Testis (tissue), 3 donors: ENCODE measurements around the gene RRAD. TPM values are rescaled to one million over a fixed set of nuclear protein-coding genes. Genes with fewer than 3 reads are reported as not detected.

Experiments used
- DNase-seq: peaks from one replicate; pipeline ENCODE4 v3.0.0-alpha.2; 2019
- H3K27ac ChIP-seq, 2 donors: fragments of 200-600 bp; sonication (generic); one replicate each; pipeline ENCODE4 v1.5.1; 2019
- H3K27me3 ChIP-seq: fragments of 200-600 bp; sonication (generic); one replicate; pipeline ENCODE4 v1.5.1; 2019
- H3K36me3 ChIP-seq: fragments of 200-600 bp; sonication (generic); one replicate; pipeline ENCODE4 v1.5.1; 2017; ENCODE audit warnings: low read depth; ENCODE audit errors: missing control alignments
- H3K4me1 ChIP-seq: fragments of 200-600 bp; sonication (generic); one replicate; pipeline ENCODE4 v1.5.1; 2019
- H3K4me3 ChIP-seq, 2 donors: fragments of 200-600 bp; sonication (generic); one replicate each; pipeline ENCODE4 v1.5.1; 2017 to 2019
- H3K9me3 ChIP-seq: fragments of 200-600 bp; sonication (generic); one replicate; pipeline ENCODE4 v1.5.1; 2017
- POLR2A ChIP-seq: fragments of 450-650 bp; IDR thresholded peaks from one replicate; pipeline ENCODE4 v1.6.1; 2017; ENCODE audit warnings: antibody characterized with exemption, mild to moderate bottlenecking, moderate library complexity
- WGBS, 2 donors: methylation state at CpG; one replicate each; pipeline ENCODE4 v1.1.5; 2018; 5-methylcytosine and 5-hydroxymethylcytosine counted together
- intact Hi-C: fragments of 100-400 bp; cut with DNase I; formaldehyde crosslinking; loops from one replicate; pipeline ENCODE4 v1.15.1; 2023; ENCODE audit warnings: low total_unique reads
- polyA plus RNA-seq: library from polyadenylated mRNA; stranded (reverse); fragments of 350-450 nt; fragmentation: Illumina TruSeq; extraction: RNeasy Lipid Tissue Mini Kit (QIAGEN cat#74804); gene quantifications from one replicate; pipeline ENCODE4 v1.2.3, GENCODE V29; 2014; ENCODE audit warnings: low read depth, low replicate concordance; ENCODE audit not compliant: insufficient read depth
- total RNA-seq, 2 donors: library from RNA; depleted of rRNA; stranded (reverse); fragments of >200 nt; gene quantifications; one replicate each; pipeline ENCODE4 v1.2.3, GENCODE V29; 2016
- TF ChIP-seq, protein P1 (sequence below), 3 experiments: fragments of 450-650 bp in 2 of 3; fragments of 200-600 bp in 1 of 3; sonication (generic) in 1 of 3; IDR thresholded peaks; one replicate each; pipeline ENCODE4 v1.5.1; 2016 to 2019; ENCODE audit warnings: antibody characterized with exemption in 3 of 3, mild to moderate bottlenecking in 2 of 3, moderate library complexity in 1 of 3

Gene RRAD
- total and polyA plus RNA-seq, 3 donors from 2014 or later: 9.1 to 19.4 (median 12.4) TPM

DNA sequence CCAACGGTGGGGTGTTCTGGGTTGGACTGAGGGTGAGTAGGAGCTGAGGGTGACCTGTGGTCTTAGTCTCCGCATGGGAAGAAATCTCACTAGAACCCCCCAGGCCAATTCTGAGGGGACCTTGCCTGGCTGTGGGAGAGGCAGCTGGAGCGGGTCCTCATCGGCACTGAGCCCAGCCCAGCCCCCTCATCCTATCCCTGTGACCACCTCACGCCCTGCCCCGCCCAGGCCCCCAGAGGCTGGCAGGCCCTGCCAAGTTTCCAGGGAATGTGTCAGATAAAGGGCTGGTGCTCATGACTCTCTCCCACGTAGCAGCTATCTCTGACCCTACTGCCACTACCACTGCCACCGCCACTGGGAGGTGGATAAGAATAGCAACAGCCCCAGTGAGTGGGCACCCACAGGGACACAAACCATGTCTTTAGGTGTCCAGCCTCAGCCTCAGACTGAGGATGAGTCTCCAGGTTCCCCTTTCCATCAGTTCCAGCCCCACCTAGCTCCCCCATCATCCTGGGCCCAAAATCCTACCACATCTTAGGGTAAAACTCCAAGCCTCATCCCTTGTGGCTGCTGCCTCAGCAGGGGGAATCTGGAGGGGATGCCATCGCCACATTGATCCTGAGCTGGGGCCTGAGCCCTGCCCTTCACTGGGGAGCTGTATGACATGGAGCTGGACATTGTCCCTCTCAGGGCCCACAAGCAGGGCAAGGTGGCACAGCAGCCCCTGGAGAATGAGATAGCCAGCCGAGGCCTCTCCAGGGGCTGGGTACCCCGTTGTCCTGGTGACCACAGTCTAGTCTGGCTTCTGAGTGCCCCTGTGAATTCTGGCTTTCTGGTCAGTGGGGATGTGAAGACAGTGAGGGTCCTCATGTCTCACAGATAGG, 21.5 kb downstream of the RRAD start:
- intact Hi-C loops: no loop called here
- peak; percentile 92 for DNase-seq
- Histone ChIP-seq H3K27ac (peak overlapping the region; percentile 80 to 83), H3K9me3 (no peaks in the 10 kb centered on the region), H3K4me3 (no peak overlapping the region), H3K36me3 (no peaks in the 10 kb centered on the region), H3K27me3 (no peaks in the 10 kb centered on the region), H3K4me1 (peaks cover 67% of the 10 kb centered on the region)
- TF ChIP-seq, protein P1, sequence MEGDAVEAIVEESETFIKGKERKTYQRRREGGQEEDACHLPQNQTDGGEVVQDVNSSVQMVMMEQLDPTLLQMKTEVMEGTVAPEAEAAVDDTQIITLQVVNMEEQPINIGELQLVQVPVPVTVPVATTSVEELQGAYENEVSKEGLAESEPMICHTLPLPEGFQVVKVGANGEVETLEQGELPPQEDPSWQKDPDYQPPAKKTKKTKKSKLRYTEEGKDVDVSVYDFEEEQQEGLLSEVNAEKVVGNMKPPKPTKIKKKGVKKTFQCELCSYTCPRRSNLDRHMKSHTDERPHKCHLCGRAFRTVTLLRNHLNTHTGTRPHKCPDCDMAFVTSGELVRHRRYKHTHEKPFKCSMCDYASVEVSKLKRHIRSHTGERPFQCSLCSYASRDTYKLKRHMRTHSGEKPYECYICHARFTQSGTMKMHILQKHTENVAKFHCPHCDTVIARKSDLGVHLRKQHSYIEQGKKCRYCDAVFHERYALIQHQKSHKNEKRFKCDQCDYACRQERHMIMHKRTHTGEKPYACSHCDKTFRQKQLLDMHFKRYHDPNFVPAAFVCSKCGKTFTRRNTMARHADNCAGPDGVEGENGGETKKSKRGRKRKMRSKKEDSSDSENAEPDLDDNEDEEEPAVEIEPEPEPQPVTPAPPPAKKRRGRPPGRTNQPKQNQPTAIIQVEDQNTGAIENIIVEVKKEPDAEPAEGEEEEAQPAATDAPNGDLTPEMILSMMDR (IDR thresholded peaks at IDR 0.05): no peak
- no peak for TF ChIP-seq POLR2A
- 56 to 65% methylated on average over 4 to 11 of the region's 11 CpGs for WGBS, 2 donors

DNA sequence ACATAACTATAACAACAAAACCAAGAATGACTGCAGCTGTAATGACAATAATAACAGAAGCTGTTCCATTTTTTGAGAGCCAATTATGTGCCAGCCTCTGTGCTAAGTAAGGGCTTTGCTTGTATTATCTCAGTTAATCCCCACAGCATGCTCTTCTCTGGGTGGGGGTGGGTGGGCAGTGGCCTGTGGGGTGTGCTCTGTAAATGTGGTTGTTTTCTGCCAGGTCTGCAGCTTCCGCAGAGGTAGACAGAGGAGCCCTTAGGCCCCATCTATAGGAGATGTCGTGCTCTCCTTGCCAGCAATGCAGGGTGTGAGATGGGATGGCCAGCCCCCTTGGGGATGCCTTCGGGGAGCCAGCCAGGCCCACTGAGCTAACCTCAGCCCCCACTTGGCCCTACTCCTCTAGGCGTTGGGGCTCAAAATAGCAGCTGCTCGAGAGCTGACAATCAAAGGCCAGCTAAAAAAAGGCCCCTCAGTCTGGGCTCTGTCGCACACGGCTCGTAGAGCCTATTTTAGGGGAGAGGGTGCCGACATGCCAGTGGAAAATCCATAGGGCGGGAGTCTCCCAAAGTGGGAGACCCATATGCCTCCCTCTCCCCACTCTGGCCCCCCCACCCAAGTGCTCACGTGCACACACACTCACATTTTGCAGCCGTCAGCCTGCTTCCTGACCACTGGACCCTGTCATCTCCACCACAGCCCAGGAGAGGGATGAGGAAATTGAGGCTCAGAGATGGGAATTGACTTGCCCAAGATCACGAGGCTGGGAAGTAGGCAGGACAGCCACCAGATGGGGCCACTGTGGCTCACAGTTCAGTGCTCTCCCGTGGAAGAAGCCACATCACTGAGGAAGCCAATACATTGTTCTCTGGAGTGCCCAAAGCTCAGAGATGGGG, 22.4 kb downstream of the RRAD start:
- Histone ChIP-seq H3K9me3 (no peaks in the 10 kb centered on the region), H3K4me3 (no peak overlapping the region), H3K27me3 (no peaks in the 10 kb centered on the region), H3K27ac (peak overlapping the region; percentile 80 to 83), H3K36me3 (no peaks in the 10 kb centered on the region), H3K4me1 (peaks cover 76% of the 10 kb centered on the region)
- intact Hi-C loops: no loop called here
- no peak for DNase-seq
- no peak for TF ChIP-seq POLR2A
- TF ChIP-seq, protein P1 (IDR thresholded peaks at IDR 0.05): peak in 1 of 3 experiments; percentile 8
- 52 to 74% methylated on average over 4 to 14 of the region's 14 CpGs for WGBS, 2 donors

GRCh38 chr16:66901626-66902025, 23.7 kb downstream of the RRAD start:
- intact Hi-C loops: no loop called here
- no peaks in the 10 kb centered on the region for H3K36me3 ChIP-seq
- H3K27me3 ChIP-seq: no peaks in the 10 kb centered on the region
- no peaks in the 10 kb centered on the region for H3K9me3 ChIP-seq
- H3K4me1 ChIP-seq: peaks cover 74% of the 10 kb centered on the region
- peak overlapping the region; percentile 82 to 87 for H3K27ac ChIP-seq
- DNase-seq: no peak
- H3K4me3 ChIP-seq: no peak overlapping the region
- no peak for TF ChIP-seq POLR2A
- TF ChIP-seq, protein P1 (IDR thresholded peaks at IDR 0.05): no peak
- WGBS, 2 donors: 82 to 89% methylated on average over 3 to 10 of the region's 10 CpGs

- 42 to 43% methylated on average over 5 to 7 of the region's 7 CpGs for WGBS, 2 donors
- no peaks in the 10 kb centered on the region for H3K27me3 ChIP-seq
- no peaks in the 10 kb centered on the region for H3K36me3 ChIP-seq
- H3K4me1 ChIP-seq: peaks cover 70% of the 10 kb centered on the region
- intact Hi-C loops: no loop called here
- peak; percentile 54 for DNase-seq
- H3K27ac ChIP-seq: peak overlapping the region; percentile 82 to 87
- H3K4me3 ChIP-seq: no peak overlapping the region
- TF ChIP-seq, protein P1 (IDR thresholded peaks at IDR 0.05): no peak
- TF ChIP-seq POLR2A: no peak
- no peaks in the 10 kb centered on the region for H3K9me3 ChIP-seq
These were observed 24.5 kb downstream of the RRAD start for GRCh38 chr16:66900721-66901441.
